Fibroblast of lung (primary cell): Measurements from ENCODE around the gene GCHFR.

Experiments
- EZH2 ChIP-seq: IDR thresholded peaks from 2 replicates; pipeline ENCODE4 v1.5.1; 2012; ENCODE audit warnings: low read length, control low read depth, mild to moderate bottlenecking; ENCODE audit errors: missing control alignments
- TF ChIP-seq, protein P1 (sequence below), 2 donors: IDR thresholded peaks in 1 of 2; conservative IDR thresholded peaks in 1 of 2; 1 replicate in 1 of 2; 2 replicates in 1 of 2; pipeline ENCODE4 v1.5.1; 2011 to 2012; ENCODE audit warnings: low read length in 2 of 2, control low read depth in 1 of 2, inconsistent platforms in 1 of 2, low read depth in 1 of 2, mild to moderate bottlenecking in 1 of 2

DNA sequence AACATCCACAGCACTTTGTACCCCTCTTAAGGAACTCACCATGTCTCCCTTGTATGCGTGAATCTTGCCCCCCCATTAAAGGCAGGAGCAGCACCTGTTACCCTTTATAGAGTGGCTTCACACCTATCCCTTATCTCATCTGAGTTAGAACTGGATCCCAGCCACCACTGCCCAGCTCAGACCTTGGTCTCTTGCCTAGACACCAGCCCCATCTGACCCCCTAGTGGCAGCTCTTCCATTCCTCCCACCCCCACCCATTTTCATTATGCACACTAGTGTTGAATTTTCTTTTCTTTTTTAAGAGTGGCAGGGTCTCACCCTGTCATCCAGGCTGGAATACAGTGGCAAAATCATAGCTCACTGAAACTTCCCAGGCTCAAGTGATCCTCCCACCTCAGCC, 39.8 kb downstream of the GCHFR start:
- TF ChIP-seq, protein P1, sequence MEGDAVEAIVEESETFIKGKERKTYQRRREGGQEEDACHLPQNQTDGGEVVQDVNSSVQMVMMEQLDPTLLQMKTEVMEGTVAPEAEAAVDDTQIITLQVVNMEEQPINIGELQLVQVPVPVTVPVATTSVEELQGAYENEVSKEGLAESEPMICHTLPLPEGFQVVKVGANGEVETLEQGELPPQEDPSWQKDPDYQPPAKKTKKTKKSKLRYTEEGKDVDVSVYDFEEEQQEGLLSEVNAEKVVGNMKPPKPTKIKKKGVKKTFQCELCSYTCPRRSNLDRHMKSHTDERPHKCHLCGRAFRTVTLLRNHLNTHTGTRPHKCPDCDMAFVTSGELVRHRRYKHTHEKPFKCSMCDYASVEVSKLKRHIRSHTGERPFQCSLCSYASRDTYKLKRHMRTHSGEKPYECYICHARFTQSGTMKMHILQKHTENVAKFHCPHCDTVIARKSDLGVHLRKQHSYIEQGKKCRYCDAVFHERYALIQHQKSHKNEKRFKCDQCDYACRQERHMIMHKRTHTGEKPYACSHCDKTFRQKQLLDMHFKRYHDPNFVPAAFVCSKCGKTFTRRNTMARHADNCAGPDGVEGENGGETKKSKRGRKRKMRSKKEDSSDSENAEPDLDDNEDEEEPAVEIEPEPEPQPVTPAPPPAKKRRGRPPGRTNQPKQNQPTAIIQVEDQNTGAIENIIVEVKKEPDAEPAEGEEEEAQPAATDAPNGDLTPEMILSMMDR (conservative IDR thresholded peaks at IDR 0.05 in 1 of 2, IDR thresholded peaks at IDR 0.05 in 1 of 2; ENCODE audit: low read depth in 1 of 2, low read length in 2 of 2), result no peak
- no peak for TF ChIP-seq EZH2
